GM19035 (cell line): ENCODE results near the gene ANO3.

Experiments
- ATAC-seq: cut with Tn5 transposase; IDR thresholded peaks from one replicate; pipeline ENCODE4 v1.9.1; 2021; ENCODE audit not compliant: unreplicated experiment

The ANO3 gene

GRCh38 chr11:26483108-26483507, 151.2 kb downstream of the ANO3 start:
- no peak for ATAC-seq

GRCh38 chr11:26490546-26490945, 158.6 kb downstream of the ANO3 start:
- no peak for ATAC-seq

GRCh38 chr11:26493616-26494015, 161.7 kb downstream of the ANO3 start:
- ATAC-seq = no peak

- no peak for ATAC-seq
These were observed 175.3 kb downstream of the ANO3 start for GRCh38 chr11:26507229-26507628.

GRCh38 chr11:26510164-26510563, 178.2 kb downstream of the ANO3 start:
- ATAC-seq = no peak

DNA sequence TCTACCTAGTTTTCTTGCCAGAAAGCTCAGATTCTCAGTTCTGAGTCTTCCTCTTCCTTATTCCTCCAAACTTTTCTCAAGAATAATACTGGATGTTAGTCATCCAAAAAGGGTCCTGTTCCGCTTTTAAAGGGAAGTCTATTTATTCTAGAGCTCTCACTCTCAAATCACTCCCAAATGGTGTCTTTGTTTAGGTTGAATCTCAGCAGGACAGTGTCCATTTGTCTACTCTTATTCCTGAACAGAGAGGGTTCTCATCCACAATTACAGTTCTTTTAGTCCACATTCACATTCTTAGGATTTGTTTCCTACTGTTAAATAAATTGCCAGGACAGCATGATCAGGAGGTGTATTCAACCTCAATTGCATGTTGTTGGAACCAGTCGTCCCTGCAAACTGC, 178.8 kb downstream of the ANO3 start:
- ATAC-seq = no peak

GRCh38 chr11:26512196-26512595, 180.3 kb downstream of the ANO3 start:
- ATAC-seq = no peak

GRCh38 chr11:26519469-26519868, 187.5 kb downstream of the ANO3 start:
- ATAC-seq = no peak

GRCh38 chr11:26522912-26523610, 191.1 kb downstream of the ANO3 start:
- ATAC-seq = no peak

- ATAC-seq = no peak
These were observed 195.8 kb downstream of the ANO3 start for GRCh38 chr11:26527685-26528084.

- no peak for ATAC-seq
These were observed 205.4 kb downstream of the ANO3 start for GRCh38 chr11:26537341-26537740.

- no peak for ATAC-seq
These were observed 207.6 kb downstream of the ANO3 start for GRCh38 chr11:26539517-26539916.

DNA sequence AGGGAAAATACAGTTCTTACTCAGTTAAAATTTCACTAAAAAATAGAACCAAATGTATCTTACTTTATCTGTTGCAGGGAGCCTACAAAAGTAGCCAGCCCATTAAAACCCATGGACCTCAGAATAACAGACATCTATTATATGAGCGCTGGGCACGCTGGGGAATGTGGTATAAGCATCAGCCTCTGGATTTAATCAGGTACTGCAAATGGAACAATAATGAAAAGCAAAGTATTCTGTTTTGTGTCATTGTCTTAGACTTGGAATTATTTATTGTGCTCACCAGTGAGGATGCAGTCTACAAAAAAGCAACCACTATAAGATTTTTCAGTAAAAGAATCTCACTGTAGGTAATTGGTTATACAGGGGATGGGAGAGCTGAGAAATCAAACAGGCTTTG, 209.9 kb downstream of the ANO3 start:
- no peak for ATAC-seq

DNA sequence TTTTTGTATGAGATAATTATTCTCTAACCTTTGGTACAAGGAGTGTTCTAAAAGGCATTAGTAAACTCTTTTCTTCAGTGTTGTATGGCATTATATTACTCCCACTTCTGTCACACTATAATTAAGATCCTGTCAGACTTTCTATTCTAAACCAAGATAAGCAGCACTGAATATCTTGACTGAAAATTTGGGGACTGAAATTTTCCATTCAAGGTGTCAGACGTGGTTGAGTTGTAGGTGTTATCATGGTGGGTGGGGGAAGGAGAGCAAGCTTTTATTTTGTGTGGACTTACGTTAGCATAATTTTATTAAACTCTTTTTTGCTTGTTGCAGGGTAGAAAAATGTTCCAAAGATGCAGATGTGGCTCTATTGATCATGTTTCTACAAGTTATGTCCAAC, 217.2 kb downstream of the ANO3 start:
- no peak for ATAC-seq

DNA sequence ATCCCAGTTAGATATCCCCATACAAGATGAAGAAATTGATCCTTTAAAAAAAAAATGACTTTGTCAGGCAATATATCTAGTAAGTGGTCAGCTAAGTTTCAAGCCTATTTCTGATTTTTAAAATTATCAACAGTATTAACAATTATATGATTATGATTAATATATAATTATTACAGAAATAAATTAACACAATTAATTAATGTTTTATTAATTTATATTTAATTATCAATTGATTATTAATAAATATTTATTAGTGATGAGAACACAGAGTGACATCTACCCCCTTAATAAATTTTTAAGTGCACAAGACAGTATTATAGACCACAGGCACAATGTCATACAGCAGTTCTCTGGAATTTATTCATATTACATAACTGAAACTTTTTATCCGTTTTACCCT, 218.1 kb downstream of the ANO3 start:
- no peak for ATAC-seq

GRCh38 chr11:26551186-26551801, 219.4 kb downstream of the ANO3 start:
- no peak for ATAC-seq

DNA sequence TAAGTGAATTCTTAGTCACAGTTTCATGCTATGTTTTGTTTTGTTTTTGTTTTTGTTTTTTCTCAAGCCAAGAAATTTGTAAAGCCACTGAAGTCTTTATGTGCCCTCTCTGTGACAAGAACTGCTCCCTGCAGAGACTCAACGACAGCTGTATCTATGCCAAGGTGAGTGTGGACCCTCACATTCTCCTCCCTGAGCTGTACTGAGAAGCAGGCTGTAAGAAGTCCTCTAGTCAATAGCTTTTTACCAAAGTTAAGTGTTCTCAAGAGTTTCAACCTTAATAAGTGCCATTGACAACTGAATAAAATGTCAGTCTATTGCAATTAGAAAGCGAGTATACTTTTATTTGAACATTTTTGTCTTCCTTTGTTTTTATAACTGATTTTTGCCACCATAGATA, 221.3 kb downstream of the ANO3 start:
- ATAC-seq = no peak

DNA sequence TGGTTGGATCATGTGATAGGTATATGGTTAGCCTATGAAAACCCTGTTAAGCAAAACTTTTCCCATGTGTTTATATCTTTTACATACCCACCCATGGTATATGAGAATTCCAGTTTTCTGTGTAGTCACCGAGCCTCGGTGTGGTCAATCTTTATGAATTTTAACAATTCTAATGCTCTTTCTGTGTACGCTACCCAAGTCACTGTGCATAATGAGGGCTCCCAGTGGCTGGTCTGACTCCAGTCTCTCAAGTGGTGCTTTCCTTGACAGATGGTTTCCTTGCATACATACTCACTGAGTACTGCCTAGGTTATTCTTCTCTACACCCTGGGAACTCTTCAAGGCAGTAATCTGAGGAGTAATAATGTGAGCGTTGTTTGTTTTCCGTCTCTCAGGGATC, 222.5 kb downstream of the ANO3 start:
- no peak for ATAC-seq

DNA sequence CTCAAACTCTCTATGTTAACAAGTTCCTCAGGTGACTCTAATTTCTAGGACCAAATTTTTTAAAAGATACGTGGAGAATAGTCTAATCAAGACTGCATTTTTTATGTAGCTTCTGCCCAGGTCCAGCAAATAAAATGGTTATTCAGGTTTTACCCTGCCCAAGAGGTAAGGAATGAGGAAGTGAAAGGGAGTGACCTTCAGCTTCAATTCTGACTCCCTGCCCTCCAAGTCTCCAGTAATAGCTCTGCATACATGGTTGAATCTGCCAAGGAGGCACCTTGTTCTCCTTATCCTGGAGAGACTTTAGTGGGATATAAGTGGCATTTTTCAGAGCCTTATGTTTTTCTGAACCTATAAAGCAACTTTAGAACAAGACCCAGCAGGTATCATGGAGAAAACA, 224.7 kb downstream of the ANO3 start:
- ATAC-seq = no peak

DNA sequence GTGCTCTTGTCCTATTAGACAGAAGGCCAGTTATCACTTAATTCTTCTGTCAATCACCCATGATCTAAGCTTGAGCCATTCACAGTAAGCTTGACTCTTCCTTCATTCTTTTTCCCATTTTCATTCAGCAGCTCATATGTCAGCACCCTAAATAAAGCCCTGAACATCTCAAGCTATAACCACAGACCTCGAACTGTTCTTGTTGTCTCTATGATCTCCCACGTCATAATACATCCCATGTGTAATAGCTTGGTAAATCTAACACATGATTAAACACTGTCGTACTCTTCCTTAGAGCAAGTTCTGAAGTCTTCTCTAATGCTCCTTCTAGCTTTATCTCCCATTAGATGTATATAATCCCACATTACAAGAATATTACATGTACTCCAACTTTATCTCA, 225.7 kb downstream of the ANO3 start:
- no peak for ATAC-seq

DNA sequence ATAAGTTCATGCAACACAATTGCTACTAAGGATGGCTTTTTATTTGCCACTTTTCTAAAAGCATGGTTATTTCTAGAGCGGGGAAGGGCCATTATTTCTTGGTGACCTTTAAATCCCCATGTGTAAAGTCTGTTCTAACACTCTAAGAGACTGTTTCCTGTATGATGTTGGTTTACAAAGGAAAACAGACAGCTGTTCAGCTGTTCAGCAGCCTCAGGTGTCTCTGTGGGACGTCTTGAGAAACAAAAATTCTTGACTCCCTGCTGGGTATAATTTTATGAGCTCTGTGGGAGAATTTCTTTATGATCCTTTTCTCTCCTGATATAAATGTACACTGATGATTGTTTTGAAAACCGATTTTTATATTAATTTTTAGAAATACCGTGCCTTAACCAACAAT, 226.3 kb downstream of the ANO3 start:
- ATAC-seq = no peak

DNA sequence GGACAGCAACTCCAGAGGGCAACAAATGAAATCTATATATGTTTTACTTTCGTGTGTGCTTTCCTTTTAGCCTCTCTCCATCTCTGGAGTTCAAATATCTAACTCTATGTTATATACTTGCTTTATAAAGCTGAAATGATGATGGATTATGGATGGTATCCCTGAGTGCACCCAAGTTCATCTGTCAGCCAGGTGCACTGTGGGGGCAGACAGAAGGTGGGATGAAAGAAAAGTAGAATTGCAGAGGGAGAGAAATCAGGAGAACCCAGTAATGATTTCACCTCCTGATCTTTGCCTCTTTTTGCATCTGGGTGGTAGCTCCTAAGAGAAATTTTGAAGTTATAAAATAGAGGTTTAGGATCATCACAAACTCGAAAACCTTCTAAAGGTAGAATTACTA, 237.7 kb downstream of the ANO3 start:
- ATAC-seq = no peak
